ENCODE measurements around the gene DUSP3. TPM values are rescaled to one million over a fixed set of nuclear protein-coding genes. Genes with fewer than 3 reads are reported as not detected.

DUSP3 gene
- total RNA-seq, 1 experiment from 2014 or later: 16.9 TPM

DNA sequence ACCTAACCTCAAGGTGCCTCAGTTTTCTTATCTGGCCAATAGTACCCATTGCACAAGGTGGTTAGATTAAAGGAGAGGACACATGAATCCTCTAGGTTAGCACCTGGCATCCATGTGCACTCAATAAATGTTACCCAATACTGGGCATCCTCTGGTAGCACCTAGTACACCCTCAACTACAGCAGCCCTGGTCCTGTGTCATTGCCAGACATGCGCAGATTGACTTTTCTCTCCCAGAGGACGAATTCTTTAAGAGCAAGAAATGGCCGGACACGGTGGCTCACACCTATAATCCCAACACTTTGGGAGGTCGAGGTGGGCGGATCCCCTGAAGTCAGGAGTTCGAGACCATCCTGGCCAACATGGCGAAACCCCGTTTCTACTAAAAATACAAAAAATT, 7.3 kb downstream of the DUSP3 start:
- Histone ChIP-seq H4K20me1 (ENCODE audit: control insufficient read depth, insufficient read depth, insufficient read length) (no peaks in the 10 kb centered on the region), H3K4me2 (ENCODE audit: insufficient read depth, insufficient read length, low read length) (no peak overlapping the region), H3K9ac (ENCODE audit: extremely low read depth, insufficient read length, low read length) (no peak overlapping the region), H3K56ac (ENCODE audit: insufficient read length, low read depth, low read length) (no peak overlapping the region), H3K23me2 (ENCODE audit: insufficient read length, low read depth, low read length, poor library complexity, severe bottlenecking) (no peaks in the 10 kb centered on the region), H3K18ac (ENCODE audit: insufficient read length, low read depth, low read length) (no peak overlapping the region), H3K23ac (ENCODE audit: insufficient read length, low read depth, low read length) (no peak overlapping the region), H3K27me3 (ENCODE audit: insufficient read depth, low read length) (no peaks in the 10 kb centered on the region), H3K4ac (ENCODE audit: low read depth, low read length) (no peak overlapping the region), H4K5ac (ENCODE audit: insufficient read length, low read depth, low read length) (no peak overlapping the region), H3K79me2 (ENCODE audit: insufficient read depth, low read length) (no peaks in the 10 kb centered on the region), H2BK15ac (ENCODE audit: low read depth, low read length) (no peak overlapping the region), H2BK20ac (ENCODE audit: low read depth, low read length, poor library complexity, severe bottlenecking) (no peak overlapping the region), H3T11ph (ENCODE audit: low read length) (no peak overlapping the region), H4K8ac (replicated peaks; ENCODE audit: insufficient read length, low read depth, low read length) (no peak overlapping the region), H3K27ac (ENCODE audit: insufficient read length, low read depth, low read length) (no peak overlapping the region), H2BK12ac (ENCODE audit: insufficient read length, low read depth, low read length) (no peak overlapping the region), H2BK5ac (ENCODE audit: insufficient read length, low read length) (no peak overlapping the region), H2AK5ac (ENCODE audit: insufficient read length, low read length) (no peak overlapping the region), H3K9me3 (ENCODE audit: control insufficient read depth, low read depth, low read length) (no peaks in the 10 kb centered on the region), H3K14ac (ENCODE audit: insufficient read depth, low read length) (no peak overlapping the region), H2BK120ac (ENCODE audit: low read depth, low read length, poor library complexity, severe bottlenecking) (no peak overlapping the region), H4K91ac (ENCODE audit: insufficient read length, low read depth, low read length) (no peak overlapping the region), H2AFZ (ENCODE audit: low read length) (no peak overlapping the region), H3K79me1 (ENCODE audit: insufficient read depth, low read depth, low read length, poor library complexity, severe bottlenecking) (no peaks in the 10 kb centered on the region), H3K4me1 (ENCODE audit: insufficient read depth, low read length) (no peaks in the 10 kb centered on the region)
- H3K9me3 Mint-ChIP-seq: no peaks in the 10 kb centered on the region
- no peak overlapping the region for H3K4me3 Mint-ChIP-seq
- TF ChIP-seq, protein P1, sequence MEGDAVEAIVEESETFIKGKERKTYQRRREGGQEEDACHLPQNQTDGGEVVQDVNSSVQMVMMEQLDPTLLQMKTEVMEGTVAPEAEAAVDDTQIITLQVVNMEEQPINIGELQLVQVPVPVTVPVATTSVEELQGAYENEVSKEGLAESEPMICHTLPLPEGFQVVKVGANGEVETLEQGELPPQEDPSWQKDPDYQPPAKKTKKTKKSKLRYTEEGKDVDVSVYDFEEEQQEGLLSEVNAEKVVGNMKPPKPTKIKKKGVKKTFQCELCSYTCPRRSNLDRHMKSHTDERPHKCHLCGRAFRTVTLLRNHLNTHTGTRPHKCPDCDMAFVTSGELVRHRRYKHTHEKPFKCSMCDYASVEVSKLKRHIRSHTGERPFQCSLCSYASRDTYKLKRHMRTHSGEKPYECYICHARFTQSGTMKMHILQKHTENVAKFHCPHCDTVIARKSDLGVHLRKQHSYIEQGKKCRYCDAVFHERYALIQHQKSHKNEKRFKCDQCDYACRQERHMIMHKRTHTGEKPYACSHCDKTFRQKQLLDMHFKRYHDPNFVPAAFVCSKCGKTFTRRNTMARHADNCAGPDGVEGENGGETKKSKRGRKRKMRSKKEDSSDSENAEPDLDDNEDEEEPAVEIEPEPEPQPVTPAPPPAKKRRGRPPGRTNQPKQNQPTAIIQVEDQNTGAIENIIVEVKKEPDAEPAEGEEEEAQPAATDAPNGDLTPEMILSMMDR (conservative IDR thresholded peaks at IDR 0.05): no peak
- H3K27me3 Mint-ChIP-seq (ENCODE audit: low read depth): no peaks in the 10 kb centered on the region
- WGBS (ENCODE audit: extremely low coverage, insufficient read length, low lambda C conversion rate): no CpG with 5 or more reads among the region's 9 CpGs
- peaks cover 4 to 59% (median 57%) of the 10 kb centered on the region in 3 experiments for H3K36me3 Mint-ChIP-seq (ENCODE audit: insufficient read depth in 1 of 3, low read depth in 3 of 3)
- no peak overlapping the region for H3K27ac Mint-ChIP-seq
- no peak for DNase-seq
- peaks cover 0 to 4% of the 10 kb centered on the region in 2 experiments; a peak in 3 of 4 replicates for H3K4me1 Mint-ChIP-seq
